DMS153 (cell line): ENCODE data around the gene TUBAL3.
A peak's percentile ranks its signal among the peaks of the same experiment; 100 is the strongest.
"Not testable (repeated sequence)": the region's sequence is repeated elsewhere in the genome, so short reads cannot be mapped to it uniquely, and the experiment has no call there.

ENCODE experiments used
- DNase-seq: peaks from one replicate; lab custom pipeline; 2025; lab: John Stamatoyannopoulos, UW

TUBAL3 gene

DNA sequence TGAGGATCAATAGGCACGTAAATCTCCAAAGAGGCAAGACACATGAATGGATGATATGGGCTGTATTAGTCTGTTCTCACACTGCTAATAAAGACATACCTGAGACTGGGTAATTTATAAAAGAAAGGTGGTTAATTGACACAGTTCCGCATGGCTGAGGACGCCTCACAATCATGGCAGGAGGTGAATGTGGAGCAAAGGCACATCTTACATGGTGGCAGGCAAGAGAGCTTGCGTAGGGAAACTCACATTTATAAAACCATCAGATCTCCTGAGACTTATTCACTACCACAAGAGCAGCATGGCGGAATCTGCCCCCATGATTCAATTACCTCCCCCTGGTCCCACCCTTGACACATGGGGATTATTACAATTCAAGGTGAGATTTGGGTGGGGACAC, 25.4 kb downstream of the TUBAL3 start:
- DNase-seq: not testable (repeated sequence)

- DNase-seq: no peak
Observed at GRCh38 chr10:5376450-5376849, 28.2 kb downstream of the TUBAL3 start.

DNA sequence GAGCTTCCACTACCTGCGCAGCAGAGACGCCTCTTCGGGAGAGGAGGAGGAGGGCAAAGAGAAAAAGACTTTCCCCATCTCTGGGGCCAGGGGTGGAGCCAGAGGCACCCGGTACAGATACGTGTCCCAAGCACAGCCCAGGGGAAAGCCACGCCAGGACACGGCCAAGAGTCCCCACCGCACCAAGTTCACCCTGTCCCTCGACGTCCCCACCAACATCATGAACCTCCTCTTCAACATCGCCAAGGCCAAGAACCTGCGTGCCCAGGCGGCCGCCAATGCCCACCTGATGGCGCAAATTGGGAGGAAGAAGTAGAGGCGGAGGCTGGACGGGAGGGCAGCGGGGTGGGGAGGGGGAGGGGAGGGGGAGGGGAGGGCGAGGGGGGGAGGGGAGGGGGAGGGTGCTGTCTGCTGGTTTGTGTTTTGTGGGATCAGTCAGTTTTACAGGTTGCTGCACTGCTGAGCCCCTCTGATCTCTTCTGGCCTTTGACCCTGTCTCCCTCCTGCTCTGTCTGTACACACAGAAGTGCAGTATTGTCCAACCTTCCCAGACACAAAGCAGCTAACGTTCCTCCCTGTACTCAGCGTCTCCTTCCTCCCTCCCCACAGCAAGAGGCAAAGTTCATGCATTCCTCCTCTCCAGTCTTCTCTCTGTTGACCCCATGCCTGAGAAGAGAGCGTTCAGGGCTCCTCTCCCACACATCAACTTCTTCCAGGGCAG, 30.6 kb downstream of the TUBAL3 start:
- no peak for DNase-seq

DNA sequence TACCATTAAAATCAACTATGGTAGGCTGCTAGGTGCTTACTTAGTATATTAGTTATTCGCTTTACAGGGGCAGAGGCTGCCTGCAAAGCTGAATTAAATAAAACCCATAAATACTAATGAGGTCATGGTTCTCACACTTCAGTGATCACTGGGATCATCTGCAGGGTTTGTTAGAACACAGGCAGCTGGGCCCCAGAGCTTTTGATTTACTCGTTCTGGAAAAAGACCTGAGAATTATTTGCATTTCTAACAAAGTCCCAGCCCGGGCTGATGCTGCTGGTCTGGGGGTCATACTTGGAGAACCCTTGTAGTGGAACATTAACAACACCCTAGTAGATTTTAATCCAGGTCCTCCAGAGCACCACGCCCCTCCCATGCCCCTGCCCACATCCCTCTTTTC, 31.3 kb downstream of the TUBAL3 start:
- no peak for DNase-seq

DNA sequence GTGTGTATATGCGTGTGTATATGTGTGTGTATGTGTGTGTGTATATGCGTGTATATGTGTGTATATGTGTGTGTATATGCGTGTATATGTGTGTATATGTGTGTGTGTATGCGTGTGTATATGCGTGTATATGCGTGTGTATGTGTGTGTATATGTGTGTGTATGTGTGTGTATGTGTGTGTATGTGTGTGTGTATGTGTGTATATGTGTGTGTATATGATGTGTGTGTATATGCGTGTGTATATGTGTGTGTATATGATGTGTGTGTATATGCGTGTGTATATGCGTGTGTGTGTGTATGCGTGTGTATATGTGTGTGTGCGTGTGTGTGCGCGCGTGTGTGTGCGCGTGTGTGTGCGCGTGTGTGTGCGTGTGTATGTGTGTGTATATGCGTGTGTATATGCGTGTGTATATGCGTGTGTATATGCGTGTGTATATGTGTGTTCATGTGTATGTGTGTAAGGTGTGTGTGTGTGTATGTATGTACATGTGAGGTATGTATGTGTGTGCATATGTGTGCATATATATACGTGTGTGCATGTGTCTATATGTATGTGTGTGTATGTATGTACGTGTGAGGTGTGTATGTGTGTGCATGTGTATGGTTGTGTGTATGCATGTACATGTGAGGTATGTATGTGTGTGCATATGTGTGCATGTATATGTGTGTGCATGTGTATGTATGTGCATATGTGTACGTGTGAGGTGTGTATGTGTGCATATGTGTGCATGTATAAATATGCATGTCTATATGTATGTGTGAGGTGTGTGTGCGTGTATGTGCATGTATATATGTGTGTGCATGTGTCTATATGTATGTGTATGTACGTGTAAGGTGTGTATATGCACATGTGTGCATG, 33.9 kb downstream of the TUBAL3 start:
- DNase-seq: no peak

GRCh38 chr10:5369362-5370158, 35.1 kb downstream of the TUBAL3 start:
- no peak for DNase-seq

DNA sequence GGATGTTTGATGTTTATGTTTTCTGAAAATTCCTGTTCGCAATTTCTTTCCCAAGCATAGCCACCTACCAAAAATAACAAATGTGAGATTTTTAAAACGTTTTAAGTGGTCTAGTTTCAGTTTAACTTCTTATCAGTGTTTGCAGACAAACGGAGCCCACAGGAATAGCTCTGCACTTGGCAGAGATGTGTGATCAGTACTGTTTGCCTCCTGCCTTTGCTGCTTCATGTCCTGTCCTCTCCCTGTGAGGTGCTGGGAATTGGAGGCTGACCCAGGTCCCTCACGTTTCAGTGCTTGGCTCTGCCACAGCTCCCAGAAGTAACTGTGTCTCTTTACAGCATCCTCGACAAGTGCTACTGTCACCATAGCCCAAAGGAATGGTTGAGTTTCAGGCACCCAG, 38.7 kb downstream of the TUBAL3 start:
- DNase-seq: no peak

DNA sequence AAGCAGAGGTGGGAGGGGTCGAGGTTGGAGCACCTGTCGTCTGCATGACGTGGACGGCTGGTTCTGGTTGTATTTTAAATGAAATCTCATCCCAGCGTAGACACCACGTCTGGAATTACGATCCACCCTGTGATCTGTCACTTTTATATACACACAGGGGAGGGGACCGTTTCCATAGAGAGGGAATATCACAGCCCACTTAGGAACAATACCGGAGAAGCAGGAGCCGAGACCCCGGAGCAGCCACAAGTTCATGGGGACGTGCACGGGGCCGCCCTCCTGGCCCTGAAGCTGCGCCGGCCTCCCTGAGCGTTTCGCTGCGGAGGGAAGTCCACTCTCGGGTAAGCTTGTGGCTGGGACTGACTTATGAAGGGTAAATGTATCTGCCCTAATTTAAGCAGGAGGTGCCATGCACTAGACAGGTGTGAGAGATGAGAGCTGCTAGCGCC, 39.7 kb downstream of the TUBAL3 start, which contains the start of gene UCN3:
TSS of gene UCN3 (plus strand) at position 77 of the 449 bp plus-strand sequence. CDS start 8,755 bp downstream, outside the sequence.
- DNase-seq: peak; percentile 15

DNA sequence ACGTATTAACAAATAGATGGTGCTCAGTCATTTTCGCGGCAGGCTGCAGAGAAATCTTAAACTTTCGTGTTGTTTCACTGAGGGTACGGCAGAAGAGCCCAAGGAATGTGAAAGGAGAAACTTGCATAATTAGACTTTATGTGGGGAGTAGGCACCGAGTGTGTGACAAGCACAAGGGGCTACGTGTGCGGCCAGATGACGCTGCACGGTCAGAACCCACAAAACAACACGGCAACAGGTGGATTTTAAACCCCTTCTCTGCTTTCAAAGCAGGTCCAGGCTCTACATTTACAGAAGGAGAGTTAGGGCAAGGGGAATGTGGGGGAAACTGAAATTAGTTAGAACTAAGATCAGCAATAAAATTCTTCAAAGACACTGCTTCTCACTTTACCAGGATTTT, 40.3 kb downstream of the TUBAL3 start:
- DNase-seq: no peak

- DNase-seq: no peak
Observed at GRCh38 chr10:5362873-5363272, 41.8 kb downstream of the TUBAL3 start.

DNA sequence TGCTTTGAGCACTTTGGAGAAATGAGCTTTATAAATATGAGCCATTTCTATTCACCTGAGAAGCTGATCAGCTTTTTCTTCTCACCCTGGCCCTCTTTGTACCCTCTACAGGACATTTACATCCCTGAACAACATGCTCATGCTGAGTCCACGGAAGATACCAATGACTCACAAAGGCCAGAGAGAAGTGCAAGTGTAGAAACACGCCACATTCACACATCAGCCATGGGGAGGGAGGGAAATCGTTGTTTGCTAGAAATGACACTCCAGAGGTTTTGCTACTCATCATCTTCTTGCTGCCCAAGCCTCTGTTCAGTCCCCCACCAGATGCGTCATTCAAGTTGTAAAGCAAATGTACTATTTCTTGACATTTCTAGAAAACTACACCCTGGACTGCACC, 42.7 kb downstream of the TUBAL3 start:
- no peak for DNase-seq

GRCh38 chr10:5360318-5360915, 44.2 kb downstream of the TUBAL3 start:
- DNase-seq: peak; percentile 58

GRCh38 chr10:5356302-5356763, 48.3 kb downstream of the TUBAL3 start:
- DNase-seq: no peak

DNA sequence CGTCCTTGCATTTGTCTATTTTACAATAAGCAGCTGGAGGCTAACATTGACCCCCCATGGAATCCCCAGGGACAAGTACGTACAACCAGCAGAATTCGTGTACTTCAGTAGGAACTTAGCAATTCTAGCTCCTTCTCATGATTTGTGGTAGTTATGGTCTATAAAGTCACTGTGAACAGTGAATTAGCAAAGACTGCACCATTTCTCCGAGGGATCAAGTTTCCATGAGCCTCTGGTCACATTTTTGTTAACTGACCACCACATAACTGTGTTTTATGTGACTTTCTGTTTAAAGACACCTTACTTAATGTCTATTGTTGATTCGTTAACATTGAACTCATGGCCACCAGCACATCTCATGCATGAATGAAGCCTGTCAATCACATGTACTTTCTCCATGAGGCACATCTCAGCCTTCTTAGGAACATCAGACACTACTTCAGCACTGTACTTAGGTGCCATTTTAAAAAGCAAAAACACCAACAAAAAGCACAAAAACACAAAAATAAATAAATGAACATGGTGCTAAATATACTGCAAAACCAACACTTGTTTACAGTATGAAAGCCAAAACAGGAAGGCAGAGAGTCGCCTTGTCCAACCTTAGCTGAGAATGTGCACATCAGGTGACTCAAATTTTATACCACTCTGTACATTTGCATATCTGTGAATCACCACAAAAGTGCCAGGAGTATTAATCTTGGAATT, 48.9 kb downstream of the TUBAL3 start:
- no peak for DNase-seq

- no peak for DNase-seq
Observed at GRCh38 chr10:5354068-5354467, 50.6 kb downstream of the TUBAL3 start.

DNA sequence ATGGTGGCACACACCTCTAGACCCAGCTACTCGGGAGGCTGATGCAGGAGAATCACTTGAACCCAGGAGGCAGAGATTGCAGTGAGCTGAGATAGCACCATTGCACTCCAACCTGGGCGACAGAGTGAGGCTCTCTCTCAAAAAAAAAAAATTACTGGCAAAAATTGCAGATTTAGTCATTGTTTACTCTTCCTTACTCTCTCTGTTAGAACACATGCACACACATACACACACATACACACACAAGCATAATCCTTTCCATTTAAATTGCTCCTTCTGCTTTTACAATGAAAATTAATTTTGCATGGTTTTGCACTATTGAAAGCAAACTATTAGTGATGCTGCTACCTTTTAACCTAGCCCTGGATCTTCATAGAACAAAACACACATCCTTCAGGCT, 55.3 kb downstream of the TUBAL3 start:
- no peak for DNase-seq

DNA sequence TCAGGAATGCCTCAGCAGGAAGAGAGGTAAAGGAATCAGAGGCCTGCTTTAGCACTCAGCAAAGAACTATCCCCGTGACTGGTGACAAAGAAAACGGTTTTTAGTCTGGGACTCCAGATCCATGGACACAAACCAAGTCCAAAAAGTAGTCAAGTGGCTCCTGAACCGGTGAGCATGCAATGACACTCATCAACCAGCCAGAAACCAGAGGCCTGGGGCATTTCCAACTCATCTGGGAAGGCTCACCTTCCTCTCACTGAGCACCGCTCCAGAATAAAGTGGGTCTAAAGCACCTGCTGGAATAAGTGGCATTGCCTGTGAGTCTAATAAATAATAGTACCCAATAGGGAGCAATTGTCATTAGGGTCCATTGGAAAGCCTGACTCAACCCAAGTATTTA, 57.7 kb downstream of the TUBAL3 start:
- DNase-seq: no peak

DNA sequence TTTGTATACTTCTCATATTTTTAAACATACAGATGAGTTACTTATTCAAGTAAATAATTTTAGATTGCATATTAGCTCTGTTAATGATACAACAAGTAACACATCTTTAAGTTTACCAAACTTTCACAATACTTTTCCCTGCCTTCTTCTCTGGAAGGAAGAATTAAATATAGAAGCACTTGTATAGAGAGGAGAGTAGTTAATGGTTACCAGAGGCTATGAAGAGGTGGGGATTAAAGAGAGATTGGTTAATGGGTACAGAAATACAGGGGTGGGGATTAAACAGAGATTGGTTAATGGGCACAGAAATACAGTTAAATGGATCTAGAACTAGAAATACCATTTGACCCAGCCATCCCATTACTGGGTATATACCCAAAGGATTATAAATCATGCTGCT, 59.9 kb downstream of the TUBAL3 start:
- no peak for DNase-seq

DNA sequence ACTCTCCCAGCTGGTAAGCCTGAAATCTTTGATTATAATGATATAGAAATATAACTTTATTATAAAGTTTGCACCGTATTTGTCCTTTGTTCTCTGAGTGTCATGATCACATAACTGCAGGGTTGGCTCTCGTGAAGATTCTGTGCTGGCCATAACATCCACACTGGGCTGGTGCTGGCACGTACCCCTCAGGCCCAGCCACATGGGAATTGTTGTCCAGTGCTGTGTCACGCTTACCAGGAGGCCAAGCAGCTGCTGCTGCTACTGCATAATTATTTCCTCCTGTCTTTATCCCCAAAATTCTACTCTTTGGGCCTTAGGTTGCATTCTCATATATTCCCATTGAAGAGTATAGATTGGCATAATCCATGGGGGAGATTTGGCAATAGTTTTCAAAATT, 60.6 kb downstream of the TUBAL3 start:
- no peak for DNase-seq

DNA sequence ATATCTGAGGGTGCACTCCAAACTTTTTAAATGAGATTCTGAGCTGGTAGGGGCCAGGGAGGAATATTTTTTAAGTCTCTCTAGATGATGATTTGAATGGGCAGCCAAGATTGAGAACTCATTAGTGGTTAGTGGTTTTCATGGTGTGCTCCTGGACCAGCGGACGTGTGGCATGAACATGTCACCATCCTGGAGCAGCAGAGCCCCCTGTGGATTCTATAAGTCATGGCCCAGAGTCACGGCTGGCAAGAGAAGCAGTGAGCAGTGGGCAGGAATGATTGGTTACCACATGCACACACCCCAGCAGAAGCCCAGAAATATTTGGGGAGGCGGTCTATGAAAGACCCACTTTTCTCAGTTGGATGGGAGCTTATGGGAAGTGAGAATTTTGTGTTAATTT, 61.1 kb downstream of the TUBAL3 start:
- DNase-seq: no peak
